Measurements from ENCODE around the gene CLK2. TPM values are rescaled to one million over a fixed set of nuclear protein-coding genes. Genes with fewer than 3 reads are reported as not detected.
A peak's percentile ranks its signal among the peaks of the same experiment; 100 is the strongest.

The CLK2 gene
- total and polyA plus RNA-seq, 7 experiments from 2014 or later, result 16.7 to 137 (median 73.7) TPM

DNA sequence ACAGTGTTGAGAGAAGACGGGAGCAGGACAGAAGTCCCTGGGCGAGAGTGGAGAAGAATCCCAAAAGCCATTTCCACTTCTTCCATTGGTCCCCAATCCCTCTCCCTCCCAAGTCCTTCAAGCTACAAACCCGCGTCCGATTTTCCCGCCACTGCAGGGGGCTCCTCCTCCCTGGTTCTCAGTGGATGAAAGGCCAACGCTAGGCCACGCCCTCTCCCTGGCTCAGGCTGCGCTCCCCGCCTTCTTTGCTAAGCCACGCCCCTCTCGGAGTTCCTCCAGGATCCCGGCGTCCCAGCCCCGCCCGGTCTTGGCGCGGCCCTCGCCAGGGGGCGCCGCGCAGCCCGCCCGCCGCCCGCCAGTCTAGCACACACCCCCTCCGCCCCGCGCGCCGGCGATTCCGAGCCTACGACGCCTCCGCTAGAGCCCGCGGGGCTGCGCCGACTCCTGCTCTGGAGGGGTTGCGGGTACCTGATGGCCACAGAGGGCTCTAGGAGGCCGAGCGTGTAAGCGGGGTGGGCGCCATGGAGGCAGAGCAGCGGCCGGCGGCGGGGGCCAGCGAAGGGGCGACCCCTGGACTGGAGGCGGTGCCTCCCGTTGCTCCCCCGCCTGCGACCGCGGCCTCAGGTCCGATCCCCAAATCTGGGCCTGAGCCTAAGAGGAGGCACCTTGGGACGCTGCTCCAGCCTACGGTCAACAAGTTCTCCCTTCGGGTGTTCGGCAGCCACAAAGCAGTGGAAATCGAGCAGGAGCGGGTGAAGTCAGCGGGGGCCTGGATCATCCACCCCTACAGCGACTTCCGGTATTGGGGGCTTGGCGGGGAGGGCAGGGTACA is 4.0 kb upstream of the CLK2 start, which contains the start of gene HCN3:
TSS of gene HCN3 (plus strand) at position 394 of the 832 bp plus-strand sequence. CDS start at position 522, 128 bp downstream.
- ChIA-PET POLR2A (interaction anchor here (1.2 to 1.6 kb wide), 3 partner anchors 15 to 46 kb away, joined by 4 to 5 read pairs (median 4); partner anchors contain the start of genes RUSC1 and SCAMP3), CTCF (interaction anchor here (1.2 kb wide), 1 partner anchor 46 kb away, joined by 6 read pairs; no protein-coding TSS in a partner anchor)
- no peaks in the 10 kb centered on the region for H3K9me3 Mint-ChIP-seq
- H3K27me3 ChIP-seq (ENCODE audit: control insufficient read depth in 2 of 2, insufficient read depth in 2 of 2, low read length in 2 of 2), result no peaks in the 10 kb centered on the region
- H3K4me3 ChIP-seq (ENCODE audit: low read length), result peak within 1 kb of the TSS; percentile 59
- DNase-seq, result peak; percentile 68 to 95 (median 70)
- peak within 1 kb of the TSS; percentile 36 for H3K27ac ChIP-seq (ENCODE audit: low read depth, low read length)
- no peaks in the 10 kb centered on the region for H3K9me3 ChIP-seq (ENCODE audit: control insufficient read depth in 2 of 3, low read length in 3 of 3)
- intact Hi-C loops (cut with micrococcal nuclease), result loop anchor here (1.0 to 10.0 kb wide), 9 partner anchors 15 to 778 kb away; partner anchors contain the start of genes FDPS (in 2 of the 2), DAP3 (in 1 of the 2), LAMTOR2 (in 1 of the 2) and SCAMP3 (in 1 of the 2)
- H3K36me3 ChIP-seq (ENCODE audit: control insufficient read depth in 2 of 3, insufficient read depth in 3 of 3, low read length in 3 of 3), result peaks cover 0 to 3% (median 0%) of the 10 kb centered on the region in 3 experiments
- peaks cover 0 to 10% (median 0%) of the 10 kb centered on the region in 5 donors for H3K36me3 Mint-ChIP-seq
- H3K4me1 ChIP-seq (ENCODE audit: control insufficient read depth in 2 of 2, insufficient read depth in 2 of 2, low read length in 2 of 2), result peaks cover 18 to 19% of the 10 kb centered on the region in 2 donors
- H3K27ac Mint-ChIP-seq, result peak within 1 kb of the TSS in 8 of 9 donors; percentile 44 to 83 (median 69)
- peak within 1 kb of the TSS; percentile 75 to 90 (median 86) for H3K4me3 Mint-ChIP-seq
- ATAC-seq, result peak; percentile 71
- peaks cover 0 to 11% (median 0%) of the 10 kb centered on the region in 5 donors for H3K27me3 Mint-ChIP-seq
- peaks cover 24 to 47% (median 38%) of the 10 kb centered on the region in 7 donors for H3K4me1 Mint-ChIP-seq

DNA sequence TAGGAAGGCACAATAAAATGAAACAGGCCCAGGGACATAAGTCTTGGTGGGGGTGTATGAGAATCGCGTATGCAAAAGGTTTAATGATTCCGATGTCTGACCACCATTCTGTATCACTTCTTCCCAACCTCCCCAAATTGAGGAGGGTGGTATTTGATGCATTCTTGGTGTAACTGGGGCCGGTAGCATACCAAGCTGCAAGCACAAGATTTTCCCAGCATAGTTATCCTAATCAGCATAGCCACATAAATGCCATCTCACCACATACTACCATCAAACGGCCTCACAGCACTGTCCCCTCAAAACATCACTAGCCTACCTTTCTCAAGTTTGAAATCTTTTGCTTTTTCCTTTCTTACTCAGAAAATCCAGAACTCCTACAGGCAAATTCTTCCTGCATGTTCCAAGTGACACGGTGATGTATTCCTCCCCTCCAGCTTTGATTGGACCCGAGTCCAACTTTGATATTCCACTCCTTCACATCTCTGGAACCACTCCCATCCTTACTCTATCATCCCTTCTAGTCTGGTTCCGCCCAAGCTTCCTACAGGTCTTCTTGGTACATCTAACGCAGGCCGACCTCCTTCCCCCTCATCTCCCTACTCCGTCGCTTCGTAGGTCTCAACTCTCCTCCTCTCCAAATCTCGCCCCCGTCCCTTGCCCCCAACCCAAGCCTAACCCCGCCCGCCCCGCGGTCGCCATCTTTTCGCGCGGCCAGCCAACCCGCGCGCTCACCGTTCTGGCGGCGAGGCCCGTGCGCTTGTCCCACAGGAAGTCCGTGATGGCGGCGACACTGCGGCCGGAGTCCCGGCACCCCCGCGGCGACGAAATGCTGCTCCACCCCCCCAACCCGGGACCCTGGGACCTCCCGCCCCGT is 600 bp downstream of the CLK2 start:
- Histone ChIP-seq H3K4me3 (ENCODE audit: low read length) (peak overlapping the region; percentile 52), H3K9me3 (ENCODE audit: control insufficient read depth in 2 of 3, low read length in 3 of 3) (no peaks in the 10 kb centered on the region), H3K27me3 (ENCODE audit: control insufficient read depth in 2 of 2, insufficient read depth in 2 of 2, low read length in 2 of 2) (no peaks in the 10 kb centered on the region), H3K4me1 (ENCODE audit: control insufficient read depth in 2 of 2, insufficient read depth in 2 of 2, low read length in 2 of 2) (peaks cover 18 to 26% of the 10 kb centered on the region in 2 donors), H3K36me3 (ENCODE audit: control insufficient read depth in 2 of 3, insufficient read depth in 3 of 3, low read length in 3 of 3) (peaks cover 10 to 36% (median 18%) of the 10 kb centered on the region in 3 experiments), H3K27ac (ENCODE audit: low read depth, low read length) (peak overlapping the region; percentile 84)
- Mint-ChIP-seq H3K27me3 (no peaks in the 10 kb centered on the region), H3K27ac (peak overlapping the region; percentile 72 to 98 (median 94)), H3K4me1 (peaks cover 25 to 52% (median 49%) of the 10 kb centered on the region in 7 donors), H3K4me3 (peak overlapping the region; percentile 84 to 97 (median 94)), H3K9me3 (no peaks in the 10 kb centered on the region), H3K36me3 (peaks cover 0 to 30% (median 10%) of the 10 kb centered on the region in 5 donors)
- POLR2A ChIA-PET, result interaction anchor here (0.5 to 4.3 kb wide), 10 partner anchors 9 to 293 kb away, joined by 3 to 40 read pairs (median 3); partner anchors contain the start of gene SCAMP3
- DNase-seq, result peak in 2 of 9 donors; percentile 8 to 25
- CTCF ChIA-PET, result interaction anchor here (0.9 to 3.1 kb wide), 4 partner anchors 9 to 95 kb away, joined by 3 to 18 read pairs (median 4); no protein-coding TSS in a partner anchor
- intact Hi-C loops (cut with micrococcal nuclease), result loop anchor here (1.0 to 10.0 kb wide), 13 partner anchors 10 to 782 kb away; partner anchors contain the start of genes ENTREP3 (in 2 of the 2), FDPS (in 2 of the 2), GON4L (in 2 of the 2) and SCAMP3 (in 2 of the 2)
- peak; percentile 39 for ATAC-seq

DNA sequence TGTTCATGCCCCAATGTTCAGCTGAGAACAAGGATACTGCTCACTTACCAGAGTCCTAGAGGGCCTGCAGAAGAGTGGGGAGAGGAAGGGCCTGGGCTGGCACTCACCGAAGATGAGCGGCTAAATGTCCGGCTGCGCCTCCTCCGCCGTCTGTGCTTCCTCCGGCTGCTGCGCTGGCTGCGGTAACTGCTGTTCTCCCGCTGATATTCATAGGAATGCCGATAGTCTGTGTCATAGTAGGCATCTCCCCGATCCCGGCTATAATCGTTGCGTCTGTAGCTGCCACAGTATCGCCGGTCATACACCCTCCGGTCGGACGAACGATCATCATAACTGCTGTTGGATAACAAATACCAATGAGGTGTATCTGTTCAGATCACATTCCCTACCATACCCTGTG is 3.9 kb downstream of the CLK2 start:
- Mint-ChIP-seq H3K27ac (peak overlapping the region in 2 of 9 donors; percentile 10 to 28), H3K4me3 (no peak overlapping the region), H3K9me3 (no peaks in the 10 kb centered on the region), H3K27me3 (no peaks in the 10 kb centered on the region), H3K4me1 (peaks cover 13 to 43% (median 32%) of the 10 kb centered on the region in 7 donors), H3K36me3 (peaks cover 4 to 46% (median 25%) of the 10 kb centered on the region in 5 donors)
- CTCF ChIA-PET, result no interaction called here
- DNase-seq (no peak), ATAC-seq (no peak)
- H3K4me1 ChIP-seq (ENCODE audit: control insufficient read depth in 2 of 2, insufficient read depth in 2 of 2, low read length in 2 of 2), result peaks cover 8 to 17% of the 10 kb centered on the region in 2 donors
- peaks cover 19 to 66% (median 26%) of the 10 kb centered on the region in 3 experiments for H3K36me3 ChIP-seq (ENCODE audit: control insufficient read depth in 2 of 3, insufficient read depth in 3 of 3, low read length in 3 of 3)
- POLR2A ChIA-PET, result interaction anchor here (1.0 to 1.1 kb wide), 2 partner anchors 20 to 25 kb away, joined by 3 read pairs; no protein-coding TSS in a partner anchor
- no peaks in the 10 kb centered on the region for H3K9me3 ChIP-seq (ENCODE audit: control insufficient read depth in 2 of 3, low read length in 3 of 3)
- H3K27ac ChIP-seq (ENCODE audit: low read depth, low read length), result no peak overlapping the region
- no peaks in the 10 kb centered on the region for H3K27me3 ChIP-seq (ENCODE audit: control insufficient read depth in 2 of 2, insufficient read depth in 2 of 2, low read length in 2 of 2)
- intact Hi-C loops (cut with micrococcal nuclease), result loop anchor here in 1 of 2 donors (10.0 kb wide), 1 partner anchor 785 kb away; the partner anchor contains the start of genes LAMTOR2 and UBQLN4
- H3K4me3 ChIP-seq (ENCODE audit: low read length), result no peak overlapping the region

GRCh38 chr1:155268630-155269029 is 4.7 kb downstream of the CLK2 start:
- peaks cover 4 to 13% of the 10 kb centered on the region in 2 donors for H3K4me1 ChIP-seq (ENCODE audit: control insufficient read depth in 2 of 2, insufficient read depth in 2 of 2, low read length in 2 of 2)
- H3K27me3 Mint-ChIP-seq, result no peaks in the 10 kb centered on the region
- H3K27me3 ChIP-seq (ENCODE audit: control insufficient read depth in 2 of 2, insufficient read depth in 2 of 2, low read length in 2 of 2), result no peaks in the 10 kb centered on the region
- H3K4me1 Mint-ChIP-seq, result peaks cover 13 to 40% (median 28%) of the 10 kb centered on the region in 7 donors
- H3K4me3 ChIP-seq (ENCODE audit: low read length), result no peak overlapping the region
- POLR2A ChIA-PET, result interaction anchor here (1.0 kb wide), 1 partner anchor 19 kb away, joined by 3 read pairs; no protein-coding TSS in a partner anchor
- CTCF ChIA-PET, result no interaction called here
- H3K36me3 Mint-ChIP-seq, result peaks cover 4 to 51% (median 25%) of the 10 kb centered on the region in 5 donors
- H3K9me3 ChIP-seq (ENCODE audit: control insufficient read depth in 2 of 3, low read length in 3 of 3), result no peaks in the 10 kb centered on the region
- H3K4me3 Mint-ChIP-seq, result no peak overlapping the region
- intact Hi-C loops (cut with micrococcal nuclease), result loop anchor here in 1 of 2 donors (10.0 kb wide), 1 partner anchor 786 kb away; the partner anchor contains the start of genes LAMTOR2 and UBQLN4
- no peaks in the 10 kb centered on the region for H3K9me3 Mint-ChIP-seq
- H3K27ac ChIP-seq (ENCODE audit: low read depth, low read length), result no peak overlapping the region
- H3K27ac Mint-ChIP-seq, result peak overlapping the region in 1 of 9 donors; percentile 51
- DNase-seq, result no peak
- H3K36me3 ChIP-seq (ENCODE audit: control insufficient read depth in 2 of 3, insufficient read depth in 3 of 3, low read length in 3 of 3), result peaks cover 22 to 73% (median 26%) of the 10 kb centered on the region in 3 experiments
- ATAC-seq, result no peak

- H3K4me1 Mint-ChIP-seq, result peaks cover 7 to 42% (median 24%) of the 10 kb centered on the region in 7 donors
- intact Hi-C loops (cut with micrococcal nuclease), result loop anchor here in 1 of 2 donors (10.0 kb wide), 1 partner anchor 787 kb away; the partner anchor contains the start of genes LAMTOR2 and UBQLN4
- Histone ChIP-seq H3K27me3 (ENCODE audit: control insufficient read depth in 2 of 2, insufficient read depth in 2 of 2, low read length in 2 of 2) (no peaks in the 10 kb centered on the region), H3K27ac (ENCODE audit: low read depth, low read length) (no peak overlapping the region), H3K9me3 (ENCODE audit: control insufficient read depth in 2 of 3, low read length in 3 of 3) (no peaks in the 10 kb centered on the region), H3K4me1 (ENCODE audit: control insufficient read depth in 2 of 2, insufficient read depth in 2 of 2, low read length in 2 of 2) (peaks cover 6 to 15% of the 10 kb centered on the region in 2 donors), H3K36me3 (ENCODE audit: control insufficient read depth in 2 of 3, insufficient read depth in 3 of 3, low read length in 3 of 3) (peaks cover 24 to 74% (median 26%) of the 10 kb centered on the region in 3 experiments), H3K4me3 (ENCODE audit: low read length) (no peak overlapping the region)
- H3K4me3 Mint-ChIP-seq, result no peak overlapping the region
- ATAC-seq (no peak), DNase-seq (no peak)
- H3K27ac Mint-ChIP-seq, result no peak overlapping the region
- CTCF ChIA-PET, result interaction anchor here (0.8 to 1.5 kb wide), 2 partner anchors 17 to 56 kb away, joined by 3 to 4 read pairs; no protein-coding TSS in a partner anchor
- peaks cover 4 to 51% (median 25%) of the 10 kb centered on the region in 5 donors for H3K36me3 Mint-ChIP-seq
- no peaks in the 10 kb centered on the region for H3K9me3 Mint-ChIP-seq
- no peaks in the 10 kb centered on the region for H3K27me3 Mint-ChIP-seq
- POLR2A ChIA-PET, result interaction anchor here (1.2 to 2.0 kb wide), 4 partner anchors 11 to 41 kb away, joined by 3 to 4 read pairs (median 4); no protein-coding TSS in a partner anchor
Measured at GRCh38 chr1:155267373-155267772, 5.9 kb downstream of the CLK2 start.
